Fibroblast of skin of right biceps (primary cell): ENCODE measurements around the gene HERC5.
"Not testable (repeated sequence)": the region's sequence is repeated elsewhere in the genome, so short reads cannot be mapped to it uniquely, and the experiment has no call there.

Source experiments
- DNase-seq: peaks from one replicate; pipeline ENCODE4 v3.0.0-alpha.2; 2013

The HERC5 gene

DNA sequence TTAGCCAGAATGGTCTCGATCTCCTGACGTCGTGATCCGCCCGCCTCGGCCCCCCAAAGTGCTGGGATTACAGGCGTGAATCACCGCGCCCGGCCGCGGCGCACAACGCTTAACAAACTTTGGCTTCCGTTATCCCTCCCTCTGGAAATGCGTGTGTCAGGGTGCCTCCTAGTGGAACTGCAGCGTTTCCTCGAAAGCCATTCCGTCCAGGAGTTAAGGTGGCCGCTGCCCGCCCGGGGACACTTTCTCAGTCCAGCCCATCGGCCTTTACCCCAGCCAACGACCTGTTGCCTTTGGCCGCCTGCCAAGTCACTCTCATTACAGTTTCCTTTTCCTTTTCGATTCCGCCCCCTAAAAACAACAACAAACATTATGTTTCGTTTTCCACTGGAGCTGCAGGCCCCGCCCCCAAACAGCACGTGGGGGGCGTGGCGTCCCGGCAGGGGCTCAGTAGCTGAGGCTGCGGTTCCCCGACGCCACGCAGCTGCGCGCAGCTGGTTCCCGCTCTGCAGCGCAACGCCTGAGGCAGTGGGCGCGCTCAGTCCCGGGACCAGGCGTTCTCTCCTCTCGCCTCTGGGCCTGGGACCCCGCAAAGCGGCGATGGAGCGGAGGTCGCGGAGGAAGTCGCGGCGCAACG is at the start of gene HERC5:
TSS of gene HERC5 (plus strand) at position 450 of the 637 bp plus-strand sequence. CDS start at position 601, 151 bp downstream.
- DNase-seq, result peak; percentile 88

DNA sequence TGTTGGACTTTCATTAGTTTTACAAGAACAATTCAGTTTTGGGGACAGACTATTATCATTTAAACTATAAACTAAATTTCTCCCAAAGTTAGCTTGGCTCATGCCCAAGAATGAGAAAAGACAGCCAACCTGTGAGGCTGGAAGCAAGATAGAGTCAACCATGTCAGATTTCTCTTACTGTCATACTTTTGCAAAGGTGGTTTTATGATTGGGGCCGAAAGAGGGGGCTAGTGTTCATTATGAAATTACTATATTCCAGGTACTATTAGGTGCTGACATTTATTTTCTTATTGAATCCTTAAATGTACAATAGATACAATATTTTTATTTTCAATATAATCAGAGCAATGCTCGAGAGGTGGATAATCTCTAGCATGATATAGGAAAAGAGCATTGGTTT is 47.7 kb upstream of the HERC5 start:
- no peak for DNase-seq

DNA sequence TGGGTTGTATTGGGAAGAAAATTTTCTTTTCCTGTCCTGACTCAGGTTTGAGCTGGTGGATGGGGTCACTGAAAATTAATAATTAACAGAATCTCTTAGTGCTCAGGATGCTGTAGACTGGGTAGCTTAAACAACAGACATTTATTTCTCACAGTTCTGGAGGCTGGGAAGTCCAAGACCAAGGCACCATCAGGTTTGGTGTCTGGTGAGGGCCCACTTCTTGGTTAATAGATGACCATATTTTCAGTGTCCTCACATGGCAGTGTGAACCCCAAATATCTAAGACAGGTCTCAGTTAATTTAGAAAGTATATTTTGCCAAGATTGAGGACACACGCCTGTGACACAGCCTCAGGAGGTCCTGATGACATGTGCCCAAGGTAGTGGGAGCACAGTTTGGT is 47.1 kb upstream of the HERC5 start:
- no peak for DNase-seq

DNA sequence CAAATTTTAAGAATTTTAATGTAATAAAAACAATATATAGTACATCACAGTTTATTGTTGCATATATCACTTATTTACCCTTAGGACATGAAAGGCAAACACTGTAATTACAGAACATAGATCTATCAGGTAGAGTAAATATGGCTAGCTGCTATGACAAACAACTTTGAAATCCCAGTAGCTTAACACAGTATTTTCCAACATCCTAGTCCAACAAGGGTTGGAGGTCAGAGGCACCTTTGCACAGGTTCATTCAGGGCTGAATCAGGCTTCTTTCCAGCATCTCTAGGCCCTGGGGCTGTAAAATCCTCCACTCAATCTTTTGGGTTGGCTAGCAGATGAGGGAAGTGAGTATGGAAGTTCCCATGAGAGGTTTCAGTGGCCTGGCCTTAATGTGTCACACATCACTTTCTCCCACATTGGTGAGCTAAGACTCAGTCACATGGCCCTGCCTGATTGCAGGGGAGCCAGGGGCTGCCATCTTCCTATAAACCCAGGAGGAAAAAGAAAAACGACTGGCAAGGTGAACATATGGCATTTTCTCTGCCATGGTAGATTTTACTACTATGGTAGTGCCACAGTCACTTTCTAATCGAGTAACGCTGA is 45.3 kb upstream of the HERC5 start:
- DNase-seq, result no peak

DNA sequence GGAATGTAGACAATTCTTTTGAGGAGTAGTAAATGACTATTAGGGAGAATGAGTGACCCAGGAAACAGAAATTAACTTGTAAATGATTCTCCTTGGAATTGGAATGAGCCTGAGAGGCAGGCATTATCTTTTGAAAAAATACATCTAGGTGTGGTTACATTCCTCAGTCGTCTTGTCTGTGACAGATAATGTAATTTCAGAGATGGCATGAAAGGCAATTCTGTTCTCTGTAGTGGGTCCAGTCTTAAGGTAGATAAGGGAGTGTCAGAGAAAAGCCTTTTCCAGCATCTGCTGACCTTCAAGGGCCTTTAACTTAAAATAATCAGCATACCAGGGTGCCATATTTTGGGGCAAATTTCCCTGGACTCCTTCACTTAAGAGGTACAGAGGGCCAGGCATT is 43.1 kb upstream of the HERC5 start:
- no peak for DNase-seq

DNA sequence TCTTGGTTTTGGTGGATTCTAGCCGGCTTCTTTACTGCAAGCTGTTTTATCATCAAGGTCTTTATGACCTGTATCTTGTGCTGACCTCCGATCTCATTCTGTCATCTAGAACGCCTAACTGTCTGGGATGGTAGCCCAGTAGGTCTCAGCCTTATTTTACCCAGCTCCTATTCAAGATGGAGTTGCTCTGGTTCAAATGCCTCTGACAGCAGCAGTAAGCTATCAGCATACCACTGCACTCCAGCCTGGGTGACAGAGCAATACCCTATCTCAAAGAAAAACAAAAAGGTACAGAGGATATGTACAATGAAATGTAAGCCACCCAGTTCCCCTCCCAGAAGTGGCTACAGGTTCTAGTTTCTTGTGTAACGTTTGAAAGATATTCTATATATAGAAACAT is 42.2 kb upstream of the HERC5 start:
- no peak for DNase-seq

DNA sequence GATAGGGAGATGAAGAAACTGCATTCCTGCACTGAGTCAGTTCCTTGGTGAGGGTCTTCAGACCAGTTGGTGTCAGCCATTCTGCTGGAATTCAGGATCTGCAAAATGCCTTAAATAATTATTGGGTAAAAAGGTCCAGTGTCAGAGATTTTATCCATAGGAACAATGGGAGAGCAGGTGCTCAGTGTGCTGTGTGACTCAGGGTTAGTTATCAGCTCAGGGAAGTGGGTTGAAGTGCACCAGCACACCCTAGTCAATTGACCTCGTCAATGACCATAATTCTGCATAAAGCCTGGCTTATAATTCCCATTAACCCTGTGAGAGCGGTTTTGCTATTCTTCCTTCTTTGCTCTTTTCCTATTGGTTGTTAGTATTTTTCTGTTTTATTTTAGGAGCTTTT is 40.9 kb upstream of the HERC5 start:
- no peak for DNase-seq

DNA sequence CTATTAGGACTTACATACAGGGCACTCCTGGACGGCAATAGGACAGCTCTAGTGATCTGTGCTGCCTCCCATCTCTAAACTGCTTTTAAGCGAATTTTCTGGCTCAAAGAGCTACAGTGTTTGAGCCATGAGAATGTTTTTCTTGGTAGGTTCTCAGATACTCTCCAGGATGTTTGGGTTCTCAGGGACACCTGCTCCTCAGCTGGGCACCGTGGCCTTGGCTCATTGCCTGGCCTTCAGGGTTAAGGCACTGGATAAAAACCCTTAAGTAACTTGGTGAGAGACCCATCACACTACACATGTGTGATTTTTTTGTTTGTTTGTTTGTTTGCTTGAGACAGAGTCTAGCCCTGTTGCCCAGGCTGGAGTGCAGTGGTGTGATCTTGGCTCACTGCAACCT is 38.5 kb upstream of the HERC5 start:
- DNase-seq, result no peak

DNA sequence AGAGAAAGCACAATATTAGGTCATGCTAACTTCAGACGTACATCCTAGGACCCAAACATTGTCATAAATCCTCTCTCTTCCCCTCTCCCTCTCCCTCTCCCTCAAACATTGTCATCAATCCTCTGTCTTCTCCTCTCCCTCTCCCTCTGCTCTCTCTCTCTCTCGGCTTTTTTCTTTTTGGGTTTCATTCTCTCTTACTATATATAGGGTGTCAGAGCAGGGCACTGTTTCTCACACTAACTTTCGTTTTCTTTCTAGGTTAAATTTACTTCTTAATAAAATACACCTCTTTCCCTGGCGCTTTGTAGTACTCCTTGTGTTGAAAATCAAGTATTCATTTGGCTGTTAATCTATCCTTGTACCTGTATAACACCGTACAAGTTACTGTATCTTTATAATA is 37.0 kb upstream of the HERC5 start:
- no peak for DNase-seq

DNA sequence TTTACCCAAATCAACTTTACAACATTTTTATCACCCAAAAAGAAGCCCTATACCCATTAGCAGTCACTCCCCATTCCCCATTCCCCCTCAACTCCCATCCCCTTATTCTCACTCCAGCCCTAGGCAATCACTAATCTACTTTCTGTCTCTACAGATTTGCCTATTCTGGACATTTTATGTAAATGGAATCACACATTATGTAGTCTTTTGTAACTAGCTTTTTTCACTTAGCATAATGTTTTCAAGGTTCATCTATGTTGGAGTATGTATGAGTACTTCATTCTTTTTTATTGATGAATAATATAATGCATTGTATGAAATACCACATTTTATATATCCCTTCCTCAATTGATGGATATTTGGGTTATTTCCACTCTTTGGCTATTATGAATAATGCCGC is 36.1 kb upstream of the HERC5 start:
- no peak for DNase-seq

DNA sequence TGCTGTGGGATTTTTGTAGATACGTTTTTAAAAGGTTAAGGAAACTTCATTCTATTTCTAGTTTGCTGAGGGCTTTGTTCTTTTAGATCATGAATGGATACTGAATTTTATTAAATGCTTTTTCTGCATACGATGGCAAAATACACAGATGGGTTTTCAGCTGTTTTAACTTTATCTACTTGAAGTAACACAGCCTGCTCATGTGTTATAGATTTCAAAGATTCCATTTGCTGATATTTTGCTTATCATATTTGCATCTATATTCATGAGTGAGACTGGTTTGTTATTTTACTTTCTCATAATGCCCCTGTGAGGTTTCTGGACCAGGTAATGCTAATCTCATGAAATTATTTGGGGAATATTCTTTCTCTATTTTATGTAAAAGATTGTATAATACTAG is 34.5 kb upstream of the HERC5 start:
- DNase-seq, result no peak

DNA sequence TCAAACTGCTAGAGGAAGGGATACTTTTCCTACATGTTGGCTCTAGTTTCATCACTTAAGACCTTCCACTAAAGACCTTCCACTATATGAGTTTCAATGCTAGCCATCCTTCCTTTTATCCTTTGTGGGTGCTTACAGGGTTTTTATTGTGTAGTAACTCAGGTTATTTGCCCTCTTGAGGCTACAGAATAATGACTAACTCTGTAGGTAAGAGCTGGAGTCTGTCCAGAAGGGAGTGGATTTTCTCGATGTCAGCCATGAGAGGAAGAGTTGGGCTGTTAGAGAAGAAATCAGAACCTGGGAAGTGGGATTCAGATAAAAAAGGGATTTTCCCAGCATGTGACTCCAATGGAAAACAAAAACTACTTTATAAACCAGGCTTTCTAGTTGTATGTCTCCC is 27.5 kb upstream of the HERC5 start:
- DNase-seq, result no peak

DNA sequence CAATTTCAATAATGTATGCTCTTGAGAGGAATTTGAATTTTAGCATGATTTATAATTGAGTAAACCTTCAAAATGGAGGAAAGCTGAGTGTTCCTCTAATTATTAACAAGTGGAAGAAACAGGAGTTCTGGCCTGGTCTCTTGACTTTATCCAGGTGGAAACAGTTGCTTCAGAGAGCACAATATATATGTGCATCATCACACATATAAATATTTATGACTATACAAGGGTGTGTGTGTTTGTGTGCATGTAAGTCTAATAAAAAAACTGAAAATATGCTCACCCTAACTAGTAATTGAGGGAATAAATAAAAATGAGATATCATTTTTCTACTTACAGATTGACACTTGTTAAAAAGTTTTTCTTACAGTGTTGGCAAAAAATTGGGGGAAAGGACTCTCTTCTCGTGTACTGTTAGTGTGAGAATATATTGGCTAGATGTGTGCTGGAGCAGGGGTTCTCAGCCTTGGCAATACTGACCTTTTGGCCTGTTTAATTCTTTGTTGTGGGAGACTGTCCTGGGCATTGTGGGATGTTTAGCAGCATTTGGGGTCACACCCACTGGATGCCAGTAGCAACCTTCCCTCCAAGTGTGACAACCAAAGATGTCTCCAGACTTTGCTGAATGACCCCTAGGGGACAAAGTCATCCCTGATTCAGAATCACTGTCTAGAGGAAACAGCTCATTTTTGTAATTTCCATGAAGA is 20.8 kb upstream of the HERC5 start:
- no peak for DNase-seq

DNA sequence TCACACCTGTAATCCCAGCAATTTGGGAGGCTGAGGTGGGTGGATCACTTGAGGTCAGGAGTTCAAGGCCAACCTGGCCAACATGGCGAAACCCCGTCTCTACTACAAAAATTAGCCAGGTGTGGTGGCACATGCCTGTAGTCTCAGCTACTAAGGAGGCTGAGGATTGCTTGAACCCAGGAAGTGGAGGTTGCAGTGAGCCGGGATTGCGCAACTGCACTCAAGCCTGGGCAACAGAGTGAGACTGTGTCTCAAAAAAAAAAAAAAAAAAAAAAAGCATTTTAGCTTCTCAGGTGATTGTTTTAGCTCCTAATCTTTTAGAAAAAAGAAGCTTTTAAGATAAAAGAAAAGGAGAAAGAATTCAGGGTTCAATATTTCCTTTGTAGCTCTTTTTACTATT is 19.0 kb upstream of the HERC5 start:
- not testable (repeated sequence) for DNase-seq

DNA sequence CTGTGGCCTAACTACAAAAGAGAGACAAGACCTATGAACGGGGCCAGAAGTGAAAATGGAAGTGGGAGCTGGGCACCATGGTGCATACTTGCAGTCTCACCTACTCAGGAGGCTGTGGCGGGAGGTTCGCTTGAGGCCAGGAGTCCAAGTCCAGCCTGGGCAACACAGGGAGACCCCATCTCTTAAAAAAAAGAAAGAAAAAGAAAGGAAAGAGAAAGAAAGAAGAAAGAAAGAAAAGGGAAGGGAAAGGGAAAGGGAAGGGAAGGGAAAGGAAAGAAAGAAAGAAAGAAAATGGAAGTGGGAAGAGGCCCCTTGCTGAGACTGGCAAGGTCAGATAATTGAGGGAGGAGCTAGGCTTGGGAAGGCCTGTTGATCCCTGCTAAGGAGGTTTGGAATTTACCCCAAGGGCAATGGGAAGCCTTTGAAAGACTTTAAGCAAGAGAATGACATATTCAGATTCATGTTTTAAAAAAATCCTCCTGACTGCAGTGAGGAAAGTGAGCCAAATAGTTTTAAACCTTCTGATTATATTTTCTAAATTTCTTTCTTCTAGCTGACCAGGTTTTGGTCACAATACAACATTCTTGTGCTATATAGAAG is 17.7 kb upstream of the HERC5 start:
- no peak for DNase-seq

DNA sequence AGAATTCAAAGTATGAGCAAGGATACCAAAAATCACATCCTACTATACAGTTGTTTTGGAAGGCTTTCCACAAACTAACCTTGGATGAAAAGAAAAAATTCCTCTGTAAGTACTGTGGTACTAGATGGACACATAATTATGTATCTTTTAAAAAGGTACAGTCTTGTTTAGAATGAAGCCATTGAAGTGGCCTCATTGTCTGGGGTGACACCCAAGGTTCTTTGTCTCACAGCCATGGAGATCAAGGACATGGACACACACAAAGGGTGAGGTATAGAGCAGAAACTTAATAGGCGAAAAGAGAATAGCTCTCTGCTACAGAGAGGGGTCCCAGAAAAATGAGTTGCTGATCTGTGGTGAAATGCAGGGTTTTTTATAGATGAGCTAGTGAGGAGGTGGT is 16.8 kb upstream of the HERC5 start:
- DNase-seq, result no peak

DNA sequence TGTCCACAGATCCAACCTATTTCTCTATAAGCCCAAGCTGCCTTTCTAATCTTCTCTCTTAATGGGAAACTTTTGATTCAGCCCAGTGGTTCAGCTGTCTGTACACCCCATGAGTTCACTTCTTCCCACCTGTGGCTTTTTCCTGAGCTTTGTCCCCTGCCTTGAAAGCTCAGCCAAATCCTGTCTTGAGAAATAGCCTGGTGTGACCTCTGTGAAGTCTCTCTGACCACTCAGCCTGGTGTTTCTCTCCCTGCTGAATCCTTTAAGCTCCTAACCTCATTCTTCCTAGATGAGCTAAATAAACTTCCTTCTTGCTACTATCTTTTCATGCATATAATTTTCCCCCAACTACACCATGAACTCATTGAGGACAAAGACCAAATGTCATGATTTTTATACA is 15.2 kb upstream of the HERC5 start:
- DNase-seq, result no peak

DNA sequence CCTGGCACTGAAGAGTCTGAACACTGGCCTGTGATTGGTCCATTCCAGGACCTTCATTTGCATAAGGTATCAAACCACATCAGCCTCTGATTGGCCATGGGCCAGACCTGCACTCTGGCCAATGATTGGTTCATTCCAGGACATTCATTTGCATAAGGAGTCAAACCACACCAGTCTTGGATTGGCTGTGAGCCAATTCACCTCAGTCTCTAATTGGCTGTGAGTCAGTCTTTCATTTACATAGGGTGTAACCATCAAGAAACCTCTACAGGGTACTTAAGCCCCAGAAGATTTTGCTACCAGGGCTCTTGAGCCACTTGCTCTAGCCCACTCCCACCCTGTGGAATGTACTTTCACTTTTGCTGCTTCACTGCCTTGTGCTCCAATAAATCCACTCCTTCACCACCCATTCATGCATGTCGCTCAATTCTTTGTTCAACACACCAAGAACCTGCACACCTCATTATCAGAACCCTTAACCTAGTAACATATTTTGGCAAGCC is 14.2 kb upstream of the HERC5 start:
- DNase-seq, result peak; percentile 17

DNA sequence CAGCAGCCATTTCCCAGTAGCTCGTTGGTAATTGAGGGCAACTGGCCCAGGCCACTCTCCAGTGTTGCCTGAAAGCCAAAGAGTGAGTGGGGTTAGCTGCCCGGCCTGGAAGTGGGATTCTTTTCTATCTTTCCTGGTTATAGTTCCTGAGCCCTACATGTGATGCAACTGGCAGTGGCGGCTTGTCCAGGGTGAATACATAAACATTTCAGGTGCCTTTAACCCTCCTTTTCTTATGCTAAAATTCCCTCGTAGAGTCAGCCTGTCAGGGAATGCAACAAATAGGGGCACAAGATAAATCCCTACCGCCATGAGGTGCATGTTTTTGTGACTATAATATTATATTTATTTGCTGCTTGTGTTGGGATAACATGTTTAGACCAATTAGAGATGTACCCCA is 13.4 kb upstream of the HERC5 start:
- no peak for DNase-seq

DNA sequence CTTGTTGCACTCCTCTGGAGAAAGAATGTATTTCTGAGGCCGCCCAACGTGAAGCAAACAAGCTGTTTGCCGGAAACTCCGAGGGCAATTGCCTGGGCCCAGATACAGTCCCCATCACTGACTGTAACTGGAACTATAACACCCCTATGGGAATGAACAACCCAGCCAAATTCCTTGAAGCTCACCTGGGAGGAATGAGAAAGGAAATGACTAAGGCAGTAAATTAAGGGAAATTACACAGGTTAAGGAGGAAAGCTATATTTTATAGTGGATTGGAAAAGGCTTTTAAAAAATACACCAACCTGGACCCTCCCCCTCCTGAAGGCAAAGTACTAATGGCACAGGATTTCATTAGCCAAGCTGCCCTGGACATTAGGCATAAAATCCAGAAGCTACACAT is 11.7 kb upstream of the HERC5 start:
- DNase-seq, result no peak

DNA sequence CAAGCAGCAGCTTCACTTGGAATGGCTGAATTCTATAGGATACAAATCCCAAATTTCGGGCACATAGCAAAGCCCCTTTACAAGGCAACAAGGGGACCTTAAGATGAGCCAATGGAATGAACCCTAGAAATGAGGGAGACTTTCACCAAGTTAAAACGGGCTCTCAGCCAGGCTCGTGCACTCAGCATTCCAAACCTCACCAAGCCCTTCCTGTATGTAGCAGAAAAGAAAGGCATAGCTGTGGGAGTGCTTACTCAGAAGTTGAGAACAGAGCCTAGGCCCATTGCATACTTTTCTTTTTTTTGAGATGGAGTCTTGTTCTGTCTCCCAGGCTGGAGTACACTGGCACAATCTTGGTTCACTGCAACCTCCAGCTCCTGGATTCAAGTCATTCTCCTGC is 10.8 kb upstream of the HERC5 start:
- DNase-seq, result no peak

DNA sequence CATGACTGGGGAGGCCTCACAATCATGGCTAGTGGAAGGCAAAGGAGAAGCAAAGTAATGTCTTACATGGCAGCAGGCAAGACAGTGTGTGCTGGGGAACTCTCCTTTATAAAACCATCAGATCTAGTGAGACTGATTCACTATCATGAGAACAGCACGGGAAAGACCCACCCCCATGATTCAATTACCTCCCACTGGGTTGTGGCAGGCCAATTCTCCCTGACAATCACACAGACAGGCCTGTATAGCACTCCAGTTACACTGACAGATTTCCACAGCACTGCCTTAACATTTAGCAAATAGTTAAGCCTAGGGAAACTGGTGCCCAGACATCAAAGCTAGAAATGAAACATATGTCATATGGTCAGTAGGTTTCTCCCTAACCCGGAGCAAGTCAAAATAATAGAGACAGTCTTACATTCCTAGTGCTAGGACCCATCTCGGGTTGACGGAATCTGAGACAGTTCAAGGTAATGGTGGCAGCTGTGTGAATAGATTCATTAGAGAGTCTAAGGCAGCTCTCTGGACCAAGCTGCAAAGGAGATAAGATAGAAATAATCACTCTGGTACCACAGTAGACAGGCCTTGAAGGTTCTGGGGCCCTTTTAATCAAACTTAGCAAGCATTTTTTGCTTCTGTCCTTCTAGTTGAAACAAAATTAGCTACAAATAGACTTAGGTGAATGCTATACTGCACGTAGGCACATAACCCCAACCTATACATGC is 9.4 kb upstream of the HERC5 start:
- no peak for DNase-seq

DNA sequence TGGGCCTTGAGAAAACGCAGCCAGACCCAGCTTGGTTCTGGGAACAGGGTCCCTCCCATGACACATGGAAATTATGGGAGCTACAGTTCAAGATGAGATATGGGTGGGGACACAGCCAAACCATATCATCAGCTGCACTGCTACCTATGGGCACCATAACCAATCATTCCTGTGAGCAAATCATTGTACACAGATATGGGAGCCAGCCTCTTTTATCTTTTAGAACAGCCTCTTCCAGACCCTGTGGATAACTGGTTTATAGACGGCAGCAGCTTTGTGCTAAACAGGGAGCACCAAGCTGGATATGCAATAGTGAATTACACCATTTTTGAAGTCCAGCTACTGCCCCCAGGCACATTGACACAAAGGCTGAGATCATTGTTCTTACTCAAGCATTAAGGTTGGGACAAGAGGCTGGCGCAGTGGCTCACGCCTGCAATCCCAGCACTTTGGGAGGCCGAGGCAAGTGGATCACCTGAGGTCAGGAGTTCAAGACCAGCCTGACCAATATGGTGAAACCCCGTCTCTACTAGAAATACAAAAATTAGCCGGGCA is 8.6 kb upstream of the HERC5 start:
- DNase-seq, result not testable (repeated sequence)
